Adrenal gland (tissue), 5 donors: ENCODE measurements around the gene MTHFD2L.

ENCODE experiments used
- POLR2A ChIP-seq, 2 donors: fragments of 450-650 bp; IDR thresholded peaks; one replicate each; pipeline ENCODE4 v1.6.1; 2017; ENCODE audit warnings: antibody characterized with exemption in 2 of 2, mild to moderate bottlenecking in 2 of 2, moderate library complexity in 1 of 2
- TF ChIP-seq, protein P1 (sequence below), 6 experiments: fragments of 450-650 bp in 4 of 6; fragments of 200-600 bp in 2 of 6; sonication (generic) in 1 of 6; IDR thresholded peaks; 1 replicate in 5 of 6; 2 replicates in 1 of 6; pipeline versions ENCODE4 v1.5.1 to v1.8.0; 2016 to 2021; ENCODE audit warnings: antibody characterized with exemption in 6 of 6, mild to moderate bottlenecking in 2 of 6, moderate library complexity in 1 of 6
- donor health status: DM: no; HTN: no; CAD: no.

- TF ChIP-seq, protein P1, sequence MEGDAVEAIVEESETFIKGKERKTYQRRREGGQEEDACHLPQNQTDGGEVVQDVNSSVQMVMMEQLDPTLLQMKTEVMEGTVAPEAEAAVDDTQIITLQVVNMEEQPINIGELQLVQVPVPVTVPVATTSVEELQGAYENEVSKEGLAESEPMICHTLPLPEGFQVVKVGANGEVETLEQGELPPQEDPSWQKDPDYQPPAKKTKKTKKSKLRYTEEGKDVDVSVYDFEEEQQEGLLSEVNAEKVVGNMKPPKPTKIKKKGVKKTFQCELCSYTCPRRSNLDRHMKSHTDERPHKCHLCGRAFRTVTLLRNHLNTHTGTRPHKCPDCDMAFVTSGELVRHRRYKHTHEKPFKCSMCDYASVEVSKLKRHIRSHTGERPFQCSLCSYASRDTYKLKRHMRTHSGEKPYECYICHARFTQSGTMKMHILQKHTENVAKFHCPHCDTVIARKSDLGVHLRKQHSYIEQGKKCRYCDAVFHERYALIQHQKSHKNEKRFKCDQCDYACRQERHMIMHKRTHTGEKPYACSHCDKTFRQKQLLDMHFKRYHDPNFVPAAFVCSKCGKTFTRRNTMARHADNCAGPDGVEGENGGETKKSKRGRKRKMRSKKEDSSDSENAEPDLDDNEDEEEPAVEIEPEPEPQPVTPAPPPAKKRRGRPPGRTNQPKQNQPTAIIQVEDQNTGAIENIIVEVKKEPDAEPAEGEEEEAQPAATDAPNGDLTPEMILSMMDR (IDR thresholded peaks at IDR 0.05): no peak
- TF ChIP-seq POLR2A (IDR thresholded peaks at IDR 0.05): no peak
Observed at GRCh38 chr4:74203467-74203866, 45.5 kb downstream of the MTHFD2L start.
